H9 (cell line): ENCODE measurements around the gene SPTSSB. TPM values are rescaled to one million over a fixed set of nuclear protein-coding genes. Genes with fewer than 3 reads are reported as not detected.

Experiments used
- DNase-seq: peaks from one replicate; pipeline ENCODE4 v3.0.0-alpha.2; 2017
- H2AFZ ChIP-seq: one replicate; pipeline ENCODE4 v1.6.1; 2013; ENCODE audit warnings: mild to moderate bottlenecking, low read length, control low read depth, moderate library complexity
- H2AK5ac ChIP-seq: 2 replicates; pipeline ENCODE4 v1.6.1; 2013; ENCODE audit warnings: low read length, control low read depth, mixed read lengths; ENCODE audit not compliant: insufficient read length
- H2BK120ac ChIP-seq: one replicate; pipeline ENCODE4 v1.6.1; 2013; ENCODE audit warnings: low read depth, mild to moderate bottlenecking, low read length, control low read depth, inconsistent platforms; ENCODE audit not compliant: poor library complexity, severe bottlenecking
- H2BK12ac ChIP-seq: 2 replicates; pipeline ENCODE4 v1.6.1; 2013; ENCODE audit warnings: low read length, control low read depth, mixed read lengths, low read depth; ENCODE audit not compliant: insufficient read length
- H2BK15ac ChIP-seq: 2 replicates; pipeline ENCODE4 v1.6.1; 2013; ENCODE audit warnings: low read depth, low read length, control low read depth
- H2BK20ac ChIP-seq: one replicate; pipeline ENCODE4 v1.6.1; 2013; ENCODE audit warnings: low read depth, mild to moderate bottlenecking, low read length, control low read depth, inconsistent platforms; ENCODE audit not compliant: poor library complexity, severe bottlenecking
- H2BK5ac ChIP-seq: 2 replicates; pipeline ENCODE4 v1.6.1; 2013; ENCODE audit warnings: low read length, control low read depth, mixed read lengths; ENCODE audit not compliant: insufficient read length
- H3K14ac ChIP-seq: 2 replicates; pipeline ENCODE4 v1.6.1; 2013; ENCODE audit warnings: low read length, control low read depth; ENCODE audit not compliant: insufficient read depth
- H3K18ac ChIP-seq: 2 replicates; pipeline ENCODE4 v1.6.1; 2013; ENCODE audit warnings: low read depth, mild to moderate bottlenecking, mixed read lengths, low read length, control low read depth; ENCODE audit not compliant: insufficient read length
- H3K23ac ChIP-seq: 2 replicates; pipeline ENCODE4 v1.6.1; 2013; ENCODE audit warnings: low read length, control low read depth, mixed read lengths, low read depth; ENCODE audit not compliant: insufficient read length
- H3K23me2 ChIP-seq: 2 replicates; pipeline ENCODE4 v1.6.1; 2013; ENCODE audit warnings: low read depth, mild to moderate bottlenecking, mixed read lengths, low read length, control low read depth; ENCODE audit not compliant: insufficient read length, poor library complexity, severe bottlenecking
- H3K27ac ChIP-seq: 2 replicates; pipeline ENCODE4 v1.5.1; 2013; ENCODE audit warnings: low read length, control low read depth, mixed read lengths, low read depth; ENCODE audit not compliant: insufficient read length
- H3K27me3 ChIP-seq: 2 replicates; pipeline ENCODE4 v1.6.1; 2013; ENCODE audit warnings: low read length, control low read depth, inconsistent platforms; ENCODE audit not compliant: insufficient read depth
- H3K4ac ChIP-seq: 2 replicates; pipeline ENCODE4 v1.6.1; 2013; ENCODE audit warnings: low read depth, mild to moderate bottlenecking, control low read depth, inconsistent platforms, low read length, moderate library complexity
- H3K4me1 ChIP-seq: 2 replicates; pipeline ENCODE4 v1.6.1; 2013; ENCODE audit warnings: low read length, control low read depth, inconsistent platforms; ENCODE audit not compliant: insufficient read depth
- H3K4me2 ChIP-seq: 2 replicates; pipeline ENCODE4 v1.6.1; 2013; ENCODE audit warnings: low read length, control low read depth, mixed read lengths; ENCODE audit not compliant: insufficient read length, insufficient read depth
- H3K56ac ChIP-seq: 2 replicates; pipeline ENCODE4 v1.6.1; 2013; ENCODE audit warnings: low read depth, mild to moderate bottlenecking, mixed read lengths, low read length, control low read depth; ENCODE audit not compliant: insufficient read length
- H3K79me1 ChIP-seq: 2 replicates; pipeline ENCODE4 v1.6.1; 2013; ENCODE audit warnings: low read depth, mild to moderate bottlenecking, moderate library complexity, low read length, control low read depth, inconsistent platforms; ENCODE audit not compliant: insufficient read depth, poor library complexity, severe bottlenecking
- H3K79me2 ChIP-seq: 2 replicates; pipeline ENCODE4 v1.6.1; 2013; ENCODE audit warnings: low read length, control low read depth, inconsistent platforms; ENCODE audit not compliant: insufficient read depth
- H3K9ac ChIP-seq: 2 replicates; pipeline ENCODE4 v1.6.1; 2013; ENCODE audit warnings: low read length, control low read depth, mixed read lengths; ENCODE audit not compliant: insufficient read length; ENCODE audit errors: extremely low read depth
- H3K9me3 ChIP-seq: one replicate; pipeline ENCODE4 v1.6.1; 2013; ENCODE audit warnings: low read depth, low read length, inconsistent platforms; ENCODE audit not compliant: control insufficient read depth
- H3T11ph ChIP-seq: one replicate; pipeline ENCODE4 v1.6.1; 2013; ENCODE audit warnings: mild to moderate bottlenecking, low read length, control low read depth, inconsistent platforms
- H4K20me1 ChIP-seq: one replicate; pipeline ENCODE4 v1.6.1; 2013; ENCODE audit not compliant: control insufficient read depth, insufficient read length, insufficient read depth
- H4K5ac ChIP-seq: 2 replicates; pipeline ENCODE4 v1.6.1; 2013; ENCODE audit warnings: low read depth, mild to moderate bottlenecking, mixed read lengths, low read length, control low read depth; ENCODE audit not compliant: insufficient read length
- H4K8ac ChIP-seq: replicated peaks from 2 replicates; pipeline ENCODE4 v1.6.1; 2013; ENCODE audit warnings: low read length, control low read depth, mixed read lengths, low read depth; ENCODE audit not compliant: insufficient read length
- H4K91ac ChIP-seq: 2 replicates; pipeline ENCODE4 v1.6.1; 2013; ENCODE audit warnings: low read depth, mild to moderate bottlenecking, moderate library complexity, mixed read lengths, low read length, control low read depth; ENCODE audit not compliant: insufficient read length
- H3K27ac Mint-ChIP-seq, 3 experiments: 2 replicates in 2 of 3; 3 replicates in 1 of 3; pipeline ENCODE4 v1.8.0; 2020 to 2021; ENCODE audit warnings: mixed read lengths in 3 of 3, mild to moderate bottlenecking in 1 of 3, moderate library complexity in 1 of 3
- H3K27me3 Mint-ChIP-seq: 2 replicates; pipeline ENCODE4 v1.8.0; 2021; ENCODE audit warnings: low read depth, mild to moderate bottlenecking, moderate library complexity, mixed read lengths
- H3K36me3 Mint-ChIP-seq, 3 experiments: 2 replicates in 2 of 3; 3 replicates in 1 of 3; pipeline ENCODE4 v1.8.0; 2020 to 2021; ENCODE audit warnings: low read depth in 3 of 3, mixed read lengths in 3 of 3; ENCODE audit not compliant: insufficient read depth in 1 of 3
- H3K4me1 Mint-ChIP-seq, 2 experiments: 2 replicates each; pipeline ENCODE4 v1.8.0; 2020; ENCODE audit warnings: mixed read lengths in 2 of 2
- H3K4me3 Mint-ChIP-seq, 2 experiments: 2 replicates in 1 of 2; 3 replicates in 1 of 2; pipeline ENCODE4 v1.8.0; 2020 to 2021; ENCODE audit warnings: mild to moderate bottlenecking in 2 of 2, mixed read lengths in 2 of 2, moderate library complexity in 1 of 2
- H3K9me3 Mint-ChIP-seq, 2 experiments: 2 replicates in 1 of 2; 3 replicates in 1 of 2; pipeline ENCODE4 v1.8.0; 2020; ENCODE audit warnings: mild to moderate bottlenecking in 2 of 2, mixed read lengths in 2 of 2, moderate library complexity in 1 of 2
- CTCF ChIP-seq: fragments of 200-600 bp; sonication (generic); conservative IDR thresholded peaks from 3 replicates; pipeline ENCODE4 v1.8.0; 2021; ENCODE audit warnings: antibody characterized with exemption, mild to moderate bottlenecking
- WGBS: extraction: QIAGEN DNeasy Blood & Tissue Kit; methylation state at CpG from one replicate; pipeline ENCODE4 v1.1.7; 2013; ENCODE audit warnings: missing lambda C conversion rate, low lambda C conversion rate, mixed read lengths; ENCODE audit not compliant: insufficient read length; ENCODE audit errors: extremely low coverage; 5-methylcytosine and 5-hydroxymethylcytosine counted together
- total RNA-seq: library from RNA; stranded (reverse); gene quantifications from 2 replicates; pipeline ENCODE4 v1.2.1, GENCODE V29; 2021

SPTSSB gene
- total RNA-seq, 1 experiment from 2014 or later = 3.5 TPM

GRCh38 chr3:161355508-161355907 lies 15.8 kb downstream of the SPTSSB start:
- H3K4ac ChIP-seq = no peak overlapping the region
- Mint-ChIP-seq H3K36me3 (no peaks in the 10 kb centered on the region), H3K4me1 (no peaks in the 10 kb centered on the region), H3K27me3 (no peaks in the 10 kb centered on the region), H3K4me3 (no peak overlapping the region), H3K27ac (no peak overlapping the region), H3K9me3 (no peaks in the 10 kb centered on the region)
- no peak overlapping the region for H3K9ac ChIP-seq
- DNase-seq = no peak
- H2BK12ac ChIP-seq = no peak overlapping the region
- H3K9me3 ChIP-seq = no peaks in the 10 kb centered on the region
- H3K56ac ChIP-seq = no peak overlapping the region
- H3K27ac ChIP-seq = no peak overlapping the region
- H3K79me1 ChIP-seq = no peaks in the 10 kb centered on the region
- H4K8ac ChIP-seq = no peak overlapping the region
- no peak overlapping the region for H2AK5ac ChIP-seq
- no peak overlapping the region for H4K5ac ChIP-seq
- H2BK15ac ChIP-seq = no peak overlapping the region
- H3K79me2 ChIP-seq = no peaks in the 10 kb centered on the region
- no peaks in the 10 kb centered on the region for H3K23me2 ChIP-seq
- no peak overlapping the region for H3K18ac ChIP-seq
- H3T11ph ChIP-seq = no peak overlapping the region
- TF ChIP-seq CTCF = no peak
- H2BK120ac ChIP-seq = no peak overlapping the region
- H3K23ac ChIP-seq = no peak overlapping the region
- H3K4me2 ChIP-seq = no peak overlapping the region
- no peak overlapping the region for H2AFZ ChIP-seq
- no peak overlapping the region for H2BK20ac ChIP-seq
- WGBS = no CpG with 5 or more reads among the region's 1 CpG
- H4K91ac ChIP-seq = no peak overlapping the region
- no peak overlapping the region for H2BK5ac ChIP-seq
- H3K4me1 ChIP-seq = no peaks in the 10 kb centered on the region
- no peaks in the 10 kb centered on the region for H3K27me3 ChIP-seq
- H3K14ac ChIP-seq = no peak overlapping the region
- no peaks in the 10 kb centered on the region for H4K20me1 ChIP-seq
